GM18502 (cell line): ENCODE results near the gene ILK.
A peak's percentile ranks its signal among the peaks of the same experiment; 100 is the strongest.

ENCODE experiments used
- ATAC-seq: cut with Tn5 transposase; IDR thresholded peaks from one replicate; pipeline ENCODE4 v1.9.1; 2021; ENCODE audit warnings: mild to moderate bottlenecking; ENCODE audit not compliant: unreplicated experiment, poor library complexity

ILK gene

DNA sequence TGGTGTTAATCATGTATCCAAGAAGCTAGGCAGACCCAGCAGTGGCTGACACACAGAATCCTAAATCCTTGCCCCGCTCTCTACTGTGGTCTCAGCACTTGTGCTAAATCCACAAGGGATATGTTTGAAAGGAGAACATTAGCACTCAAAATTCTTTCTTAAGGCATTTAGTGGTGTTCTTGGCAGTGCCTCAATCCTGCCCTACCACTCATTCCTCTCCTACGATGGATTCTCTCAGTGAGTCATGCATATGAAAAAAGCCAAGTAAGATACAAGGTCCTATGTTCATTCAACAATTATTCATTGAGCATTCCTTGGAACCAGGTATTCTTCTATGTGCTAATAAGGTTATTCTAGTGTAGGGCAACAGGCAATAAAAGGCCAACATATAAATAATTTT is 31.4 kb upstream of the ILK start:
- ATAC-seq, result no peak

DNA sequence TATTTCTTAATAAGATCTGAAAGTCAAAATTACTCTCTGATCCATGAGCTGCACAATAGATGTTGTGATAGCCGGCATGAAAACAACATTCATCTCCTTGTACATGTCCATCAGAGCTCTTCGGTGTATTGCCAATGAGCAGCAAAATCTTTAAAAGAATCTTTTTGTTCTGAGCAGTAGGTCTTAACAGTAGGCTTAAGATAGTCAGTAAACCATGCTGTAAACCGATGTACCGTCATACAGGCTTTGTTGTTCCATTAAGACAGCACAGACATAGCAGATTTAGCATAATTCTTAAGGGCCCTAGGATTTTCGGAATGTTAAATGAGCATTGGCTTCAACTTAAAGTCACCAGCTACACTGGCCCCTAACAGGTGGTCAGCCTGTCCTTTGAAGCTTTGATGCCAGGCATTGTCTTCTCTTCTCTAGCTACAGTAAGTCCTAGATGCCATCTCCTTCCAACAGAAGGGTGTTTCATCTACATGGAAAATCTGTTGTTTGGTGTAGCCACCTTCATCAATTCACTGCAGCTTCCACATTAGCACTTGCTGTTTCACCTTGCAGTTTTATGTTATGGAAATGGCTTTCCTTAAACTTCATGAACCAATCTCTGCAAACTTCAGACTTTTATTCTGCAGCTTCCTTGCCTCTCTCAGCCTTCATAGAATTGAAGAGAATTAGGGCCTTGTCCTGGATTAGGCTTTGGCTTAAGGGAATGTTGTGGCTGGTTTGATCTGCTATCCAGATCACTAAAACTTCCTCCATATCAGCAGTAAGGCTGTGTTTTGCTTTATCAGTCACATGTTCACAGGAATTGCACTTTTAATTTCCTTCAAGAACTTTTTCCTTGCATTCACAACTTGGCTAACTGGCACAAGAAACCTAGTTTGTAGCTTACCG is 28.5 kb upstream of the ILK start:
- no peak for ATAC-seq

DNA sequence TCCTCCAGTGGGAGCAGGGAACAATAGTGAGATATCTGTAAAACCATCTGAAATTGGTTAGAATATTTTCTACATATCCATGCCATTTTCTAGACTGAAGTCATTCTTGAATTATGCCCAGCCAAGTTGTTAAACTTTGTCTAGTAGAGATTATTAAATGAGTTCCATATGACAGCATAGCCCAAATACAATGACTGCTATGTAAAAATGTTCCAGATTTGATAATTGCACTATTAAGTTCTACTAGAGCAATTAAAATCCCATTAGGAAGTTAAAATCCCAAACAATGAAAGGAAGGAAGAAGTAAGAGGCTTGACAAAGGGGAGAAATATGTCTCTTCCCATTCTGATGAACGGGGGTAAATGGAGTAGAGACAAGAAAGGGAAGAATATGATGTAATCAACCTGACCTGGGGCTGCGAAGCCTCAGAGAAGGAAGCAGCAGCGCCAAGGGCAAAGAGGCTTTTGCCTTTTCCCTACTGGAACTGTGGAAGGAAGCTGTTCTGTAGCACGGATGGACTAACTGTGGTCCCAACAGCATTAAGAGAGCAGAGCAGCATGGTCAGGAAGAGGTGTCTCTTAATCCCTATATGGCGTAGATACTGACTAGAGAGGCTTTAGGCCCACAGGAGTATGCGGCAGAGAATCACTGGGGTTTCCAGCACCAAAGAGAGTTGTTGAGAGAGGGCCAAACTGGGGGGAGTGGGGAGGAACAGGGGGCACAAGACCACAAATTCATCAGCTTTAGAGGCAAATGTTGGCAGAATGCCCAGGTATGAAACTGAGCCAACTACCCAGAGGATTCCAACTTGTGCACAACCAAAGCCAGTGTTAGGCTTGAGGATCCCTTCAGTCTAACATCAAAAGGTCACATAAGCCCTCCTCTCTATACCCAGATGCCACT is 26.9 kb upstream of the ILK start:
- ATAC-seq, result no peak

DNA sequence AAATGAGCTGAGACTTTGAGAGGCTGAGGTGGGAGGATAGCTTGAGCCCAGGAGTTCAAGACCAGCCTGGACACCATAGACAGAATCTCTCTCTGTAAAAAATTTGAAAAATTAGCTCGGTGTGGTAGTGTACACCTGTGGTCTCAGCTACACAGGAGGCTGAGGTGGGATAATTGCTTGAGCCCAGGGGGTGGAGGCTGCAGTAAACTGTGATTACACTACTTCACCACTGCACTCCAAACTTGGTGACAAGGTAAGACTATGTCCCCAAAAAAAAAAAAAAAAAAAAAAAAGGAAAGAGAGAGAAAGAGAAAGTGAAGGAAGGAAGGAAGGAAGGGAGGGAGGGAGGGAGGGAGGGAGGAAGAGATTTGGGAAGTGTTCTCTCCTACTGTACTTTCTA is 25.4 kb upstream of the ILK start:
- ATAC-seq, result no peak

DNA sequence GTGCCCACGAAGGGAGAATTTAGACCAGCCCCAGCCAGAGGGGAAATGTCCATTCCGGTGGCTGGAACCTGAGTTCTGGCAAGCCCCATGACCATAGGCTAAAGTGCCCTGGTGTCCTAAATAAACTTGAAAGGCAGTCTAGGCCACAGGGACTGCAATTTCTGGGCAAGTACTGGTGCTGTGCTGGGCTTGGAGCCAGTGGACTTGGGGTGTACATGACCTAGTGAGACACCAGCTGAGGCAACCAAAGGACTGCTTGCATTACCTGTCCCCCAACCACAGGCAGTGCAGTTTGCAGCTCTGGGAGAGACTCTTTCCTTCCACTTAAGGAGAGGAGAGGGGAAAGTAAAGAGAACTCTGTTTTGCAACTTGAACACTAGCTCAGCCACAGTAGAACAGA is 23.9 kb upstream of the ILK start:
- no peak for ATAC-seq

DNA sequence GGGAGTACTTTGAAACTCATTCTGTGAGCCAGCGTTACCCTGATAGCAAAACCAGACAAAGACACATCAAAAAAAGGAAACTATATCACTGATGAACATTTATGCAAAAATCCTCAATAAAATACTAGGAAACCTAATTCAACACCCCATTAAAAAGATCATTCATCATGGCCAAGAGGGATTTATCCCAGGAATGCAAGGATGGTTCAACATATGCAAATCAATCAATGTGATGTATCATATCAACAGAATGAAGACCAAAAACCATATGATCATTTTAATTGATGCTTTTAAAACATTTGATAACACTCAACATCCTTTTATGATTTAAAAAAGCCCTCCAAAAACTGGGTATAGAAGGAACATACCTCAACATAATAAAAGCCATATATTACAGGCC is 20.0 kb upstream of the ILK start:
- ATAC-seq, result no peak

DNA sequence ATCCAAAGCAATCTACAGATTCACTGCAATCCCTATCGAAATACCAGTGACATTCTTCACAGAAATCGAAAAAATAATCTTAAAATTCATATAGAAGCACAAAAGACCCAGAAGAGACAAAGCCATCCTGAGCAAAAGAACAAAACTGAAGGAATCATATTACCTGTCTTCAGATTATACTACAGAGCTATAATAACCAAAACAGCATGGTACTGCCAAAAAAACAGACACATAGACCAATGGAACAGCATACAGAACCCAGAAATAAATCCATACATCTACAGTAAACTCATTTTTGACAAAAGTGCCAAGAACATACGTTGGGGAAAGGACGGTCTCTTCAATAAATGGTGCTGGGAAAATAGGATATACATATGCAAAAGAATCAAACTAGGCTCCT is 19.0 kb upstream of the ILK start:
- ATAC-seq, result no peak

DNA sequence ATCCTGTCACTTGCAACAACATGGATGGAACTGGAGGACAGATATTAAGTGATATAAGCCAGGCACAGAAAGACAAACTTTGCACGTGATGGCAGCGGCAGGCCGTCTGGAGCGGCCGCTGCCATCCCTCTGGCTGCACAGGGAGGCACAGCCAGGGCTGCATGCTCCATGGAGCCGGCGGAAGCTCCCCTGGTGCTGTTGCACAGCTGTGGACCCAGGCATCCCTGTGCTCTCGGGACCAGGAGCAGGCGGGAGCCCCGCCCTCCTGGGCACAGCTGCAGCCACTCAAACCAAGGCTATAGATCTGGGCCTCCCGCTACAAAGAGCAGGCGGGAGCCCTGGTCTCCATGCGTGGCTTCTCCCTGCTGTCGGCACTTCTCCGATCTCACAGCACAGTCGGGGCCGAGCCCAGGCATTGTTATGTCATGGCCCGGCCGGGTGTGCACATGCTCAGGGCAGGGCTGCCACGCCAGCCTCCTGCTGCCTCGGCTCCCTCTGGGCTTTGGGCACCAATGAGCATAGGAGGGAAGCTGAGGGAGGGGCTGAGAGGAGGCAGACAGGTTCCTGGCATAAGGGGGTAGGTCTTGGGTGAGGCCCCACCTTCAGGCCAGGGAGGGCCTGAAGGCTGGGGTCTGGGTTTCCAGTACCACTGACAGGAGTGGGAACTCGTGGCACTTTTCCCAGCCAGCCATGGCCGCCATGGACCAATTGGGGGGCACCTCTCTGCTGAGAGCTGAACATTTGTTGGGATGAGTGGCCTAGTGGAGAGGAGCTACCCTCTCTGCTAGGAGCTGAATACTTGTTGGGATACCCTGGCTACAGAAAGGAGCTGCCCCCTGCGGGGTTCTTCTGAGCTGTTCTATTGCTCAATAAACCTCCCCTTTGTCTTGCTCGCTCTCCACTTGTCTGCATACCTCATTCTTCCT is 16.9 kb upstream of the ILK start:
- no peak for ATAC-seq

DNA sequence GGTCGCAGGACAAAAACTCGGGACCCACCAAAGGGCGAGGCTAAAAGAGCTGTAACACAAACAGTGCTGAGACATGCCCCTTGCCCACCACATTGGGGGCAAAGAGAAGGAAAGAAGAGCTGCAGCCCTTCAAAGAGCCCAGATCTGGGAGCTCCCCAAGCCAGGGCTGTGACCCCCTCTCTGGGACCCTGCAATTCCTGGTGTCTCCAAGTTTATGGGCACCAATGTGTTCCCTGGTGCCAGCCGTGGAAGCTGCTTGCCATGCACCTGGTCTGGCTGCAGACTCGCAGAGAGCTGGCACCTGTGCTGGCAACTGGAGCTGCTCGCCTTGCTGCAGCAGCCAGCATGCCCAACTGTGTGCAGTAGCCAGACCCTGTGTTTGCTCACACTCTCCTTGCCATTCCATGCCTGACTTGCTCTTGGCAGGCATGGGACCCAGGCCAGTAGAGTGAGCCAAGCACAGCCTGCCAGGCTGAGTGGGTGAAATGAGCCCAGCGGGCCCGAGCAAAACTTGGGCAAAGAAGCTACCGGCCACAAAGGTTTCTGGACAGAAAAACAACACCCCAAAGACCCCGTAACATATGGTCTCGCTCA is 16.1 kb upstream of the ILK start:
- no peak for ATAC-seq

DNA sequence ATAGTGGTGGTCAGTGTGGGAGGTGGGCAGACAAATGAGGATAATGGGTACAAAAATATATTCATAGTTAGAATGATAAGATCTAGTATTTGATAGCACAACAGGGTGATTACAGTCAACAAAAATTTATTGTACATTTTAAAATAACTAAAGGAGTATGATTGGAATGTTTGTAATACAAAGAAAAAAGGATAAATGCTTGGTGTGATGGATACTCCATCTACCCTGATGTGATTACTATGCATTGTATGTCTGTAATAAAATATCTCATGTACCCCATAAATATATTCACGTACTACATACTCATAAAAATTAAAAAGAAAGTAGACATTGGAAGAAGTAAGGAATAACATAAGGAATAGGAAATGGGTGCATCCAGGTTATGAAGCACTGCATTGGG is 15.6 kb upstream of the ILK start:
- ATAC-seq, result no peak

DNA sequence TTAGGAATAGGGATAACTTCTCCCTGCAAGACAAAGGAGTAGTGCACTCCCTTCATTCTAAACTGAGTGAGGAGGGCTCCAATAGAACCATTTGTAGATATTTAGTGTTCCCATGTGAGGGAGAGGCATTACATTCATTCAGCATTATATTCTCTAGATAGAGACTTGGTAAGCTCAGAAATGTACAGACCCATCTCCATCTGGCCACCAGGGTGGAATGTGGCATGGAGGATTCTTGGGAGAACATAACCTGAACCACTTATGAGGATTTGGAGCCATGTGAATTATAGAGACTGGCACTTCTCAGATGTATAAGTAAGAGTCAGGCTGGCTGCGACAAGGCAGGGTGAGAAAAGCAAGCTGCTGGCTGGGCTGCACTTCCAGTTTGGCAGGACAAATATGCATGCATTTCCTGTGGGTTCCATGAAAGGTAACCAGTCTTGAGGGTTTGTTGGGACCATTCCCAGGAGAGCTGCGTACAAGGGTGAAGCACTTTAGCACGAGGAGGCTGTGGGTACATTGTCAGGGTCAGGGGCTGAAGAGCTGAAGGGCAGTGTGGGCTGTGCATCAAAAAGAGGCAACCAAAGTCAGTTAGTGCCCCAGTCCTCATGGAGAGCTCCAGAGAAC is 9.3 kb upstream of the ILK start:
- no peak for ATAC-seq

DNA sequence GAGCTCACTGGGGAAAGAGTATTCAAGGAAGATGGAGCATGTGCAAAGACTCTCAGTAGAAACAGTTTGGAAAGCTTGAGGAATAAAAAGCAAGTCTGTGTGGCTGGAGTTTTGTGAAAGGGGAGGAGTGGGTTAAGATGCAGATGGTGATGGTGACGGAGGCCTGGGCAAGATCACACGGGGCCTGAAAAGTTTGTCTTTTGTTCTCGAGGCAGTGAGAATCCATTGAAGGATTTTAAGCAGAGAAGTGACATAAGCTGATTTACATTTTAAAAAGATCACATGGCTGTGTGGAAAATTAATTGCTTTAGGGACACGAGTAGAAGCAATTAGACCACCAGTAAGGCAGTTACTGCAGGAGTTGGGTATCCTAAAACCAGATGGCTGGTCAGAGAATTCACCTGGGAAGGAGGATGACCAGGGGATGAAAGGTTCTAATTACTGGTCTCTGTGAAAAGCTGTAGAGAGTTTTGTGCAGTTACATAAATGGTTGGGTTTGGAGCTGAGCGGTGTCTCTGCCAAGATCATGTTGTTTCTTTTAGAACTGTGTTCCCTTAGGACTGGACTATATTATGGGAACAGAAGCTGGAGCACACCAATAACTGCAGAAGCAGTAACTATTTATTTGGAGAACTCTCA is 7.2 kb upstream of the ILK start:
- ATAC-seq, result no peak

DNA sequence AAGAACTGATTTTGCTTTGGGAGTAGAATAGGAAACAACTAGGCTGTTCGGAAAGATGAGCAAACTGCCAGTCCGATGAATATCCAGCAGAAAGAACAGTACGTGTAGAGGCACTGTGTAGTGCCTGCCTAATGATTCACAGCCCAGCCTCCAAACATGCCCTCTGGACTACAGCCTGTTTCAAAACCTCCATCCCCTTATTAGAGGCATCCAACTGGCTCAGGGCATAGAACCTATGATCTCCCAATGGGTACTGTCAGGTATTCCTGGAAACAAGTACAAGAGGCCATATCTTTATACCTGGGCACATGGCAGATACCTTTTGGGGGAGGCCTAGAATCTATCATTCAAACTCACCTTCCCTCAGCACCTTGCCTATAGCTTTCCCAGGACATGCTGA is 5.0 kb upstream of the ILK start:
- ATAC-seq, result no peak

DNA sequence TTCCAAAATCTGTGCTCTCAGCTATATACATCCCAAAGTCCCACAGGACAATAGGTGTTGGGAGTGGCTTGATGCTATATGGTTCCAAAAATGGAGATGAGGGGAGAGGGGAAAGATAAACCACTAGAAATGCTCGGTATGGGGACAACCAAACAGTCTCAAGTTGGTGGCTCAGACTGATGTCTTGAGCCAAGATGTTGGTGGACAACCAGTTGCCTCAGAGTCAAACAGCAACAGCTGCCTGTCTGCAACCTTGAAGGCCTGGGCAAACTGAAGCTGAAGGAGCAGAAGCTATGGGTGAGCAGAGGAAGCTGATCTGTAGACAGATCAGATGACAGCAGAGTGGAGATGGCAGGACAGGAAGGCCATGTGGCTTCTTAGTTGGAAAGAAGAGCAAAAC is 4.1 kb upstream of the ILK start:
- no peak for ATAC-seq

DNA sequence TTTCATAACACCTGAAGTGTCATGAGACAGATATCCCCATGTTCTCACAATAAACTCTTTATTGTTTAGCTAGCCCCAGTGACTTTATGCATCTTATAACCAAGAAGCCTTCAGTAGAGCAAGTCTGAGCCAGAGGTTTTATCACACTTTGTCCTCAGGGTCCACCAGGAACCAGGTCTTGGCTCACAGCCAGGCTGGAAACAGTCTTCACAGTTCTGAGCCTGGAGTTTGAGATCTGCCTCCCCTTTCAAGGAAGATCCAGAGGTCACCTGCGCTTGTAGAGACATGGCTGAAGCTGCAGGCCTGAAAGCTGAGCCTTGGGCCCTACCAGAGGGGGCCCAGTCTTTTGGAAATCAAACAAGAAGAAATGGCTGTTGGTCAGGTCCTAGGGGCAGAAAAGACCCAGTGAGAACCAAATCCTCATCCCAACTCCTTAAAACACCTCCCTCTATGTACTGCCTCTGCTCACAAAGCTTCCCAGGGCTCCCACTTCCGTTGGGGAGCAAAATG is 3.6 kb upstream of the ILK start:
- ATAC-seq, result no peak

DNA sequence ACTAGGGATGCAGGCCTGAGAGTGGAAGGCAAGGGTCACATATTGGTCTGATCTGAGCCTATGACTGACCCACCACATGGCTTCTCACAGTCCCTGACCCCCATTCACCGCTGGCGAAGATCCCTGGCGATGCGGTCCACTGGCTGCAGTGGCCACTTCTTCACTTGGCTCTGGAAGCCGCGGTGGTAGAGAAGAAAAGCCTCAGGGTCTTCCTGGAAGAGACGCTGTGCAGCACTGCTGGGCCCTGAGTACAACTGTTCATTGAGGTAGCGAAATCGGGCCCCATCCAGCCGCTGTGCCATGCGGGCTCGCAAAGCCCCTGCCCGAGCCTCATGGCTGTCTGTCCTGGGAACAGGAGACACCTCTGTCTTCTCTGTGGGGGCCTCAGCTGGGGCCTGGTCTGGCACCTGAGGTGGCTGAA is 2.5 kb upstream of the ILK start:
- no peak for ATAC-seq

DNA sequence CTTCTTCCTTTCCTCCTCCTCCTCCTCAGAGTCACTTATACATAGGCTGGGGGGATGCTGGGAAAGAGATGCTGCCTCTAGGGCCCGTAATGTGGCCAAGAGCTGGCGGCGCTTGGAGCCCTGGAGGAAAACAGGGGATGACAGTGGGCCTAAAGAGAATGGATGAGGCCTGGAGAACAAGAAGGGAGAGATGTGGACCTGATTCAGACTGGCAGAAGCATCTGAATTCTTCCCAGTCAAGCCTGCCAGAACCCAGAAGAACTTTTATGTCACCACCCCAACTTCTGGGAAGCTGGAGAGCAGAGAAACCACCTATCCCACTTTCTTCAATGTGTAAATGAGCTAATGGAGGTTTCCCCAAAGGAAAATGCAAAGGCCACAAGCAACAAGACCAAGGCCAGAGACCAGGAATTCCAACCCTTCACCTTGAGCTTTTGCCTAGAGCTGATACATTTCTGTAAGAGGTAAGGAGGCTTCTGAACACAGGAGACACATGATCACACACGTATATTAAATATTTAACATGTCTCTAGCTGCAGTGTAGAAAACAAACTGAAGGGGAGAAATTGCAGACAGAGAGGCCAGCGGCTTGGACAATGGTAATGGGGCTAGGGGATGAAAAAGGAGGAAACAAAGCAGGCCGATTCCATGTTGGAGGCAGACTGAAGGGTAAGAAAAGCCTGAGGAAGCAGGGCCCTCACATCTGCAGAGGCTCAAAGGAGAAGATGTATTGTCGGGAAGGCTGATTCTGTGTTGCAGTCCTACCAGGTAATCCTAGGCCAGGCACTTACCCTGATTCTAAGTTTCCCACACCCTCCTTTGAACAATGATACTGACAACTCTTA is 1.3 kb upstream of the ILK start:
- ATAC-seq, result no peak

DNA sequence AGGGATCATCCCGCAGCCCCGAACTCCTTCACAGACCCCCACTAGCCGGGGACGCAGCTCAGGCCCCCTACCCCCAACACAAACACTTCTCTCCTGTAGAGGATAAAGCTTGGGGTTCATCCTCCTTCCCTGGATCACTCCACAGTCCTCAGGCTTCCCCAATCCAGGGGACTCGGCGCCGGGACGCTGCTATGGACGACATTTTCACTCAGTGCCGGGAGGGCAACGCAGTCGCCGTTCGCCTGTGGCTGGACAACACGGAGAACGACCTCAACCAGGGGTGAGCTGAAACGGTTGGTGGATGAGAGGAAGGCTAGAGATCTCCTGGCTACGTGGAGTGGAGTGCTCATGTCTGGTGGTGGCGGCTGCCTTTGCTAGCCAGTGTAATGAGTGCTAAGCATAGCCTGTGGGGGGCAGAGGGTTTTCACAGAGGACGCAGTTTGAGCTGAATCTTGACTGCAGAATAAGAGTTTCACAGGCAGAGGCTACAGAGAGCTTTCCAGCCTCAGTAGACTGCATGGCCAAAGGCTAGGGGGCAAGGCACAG is 580 bp downstream of the ILK start:
- peak; percentile 40 for ATAC-seq
